KMS-11 (cell line): ENCODE measurements around the gene IMPACT.

Source experiments
- H2AFZ ChIP-seq: fragments of 200-600 bp; sonication (generic); 2 replicates; pipeline ENCODE4 v1.6.1; 2016; ENCODE audit warnings: antibody characterized with exemption, mixed run types, low read depth
- H3K27ac ChIP-seq: fragments of 200-600 bp; sonication (generic); 2 replicates; pipeline ENCODE4 v1.6.1; 2016; ENCODE audit warnings: mild to moderate bottlenecking, mixed run types
- H3K27me3 ChIP-seq: fragments of 200-600 bp; sonication (generic); 2 replicates; pipeline ENCODE4 v1.6.1; 2017; ENCODE audit warnings: mild to moderate bottlenecking, low read depth, mixed run types, moderate library complexity; ENCODE audit not compliant: insufficient read depth
- H3K36me3 ChIP-seq: fragments of 200-600 bp; sonication (generic); 2 replicates; pipeline ENCODE4 v1.6.1; 2017; ENCODE audit warnings: mild to moderate bottlenecking, mixed run types; ENCODE audit not compliant: insufficient read depth
- H3K4me1 ChIP-seq: fragments of 200-600 bp; sonication (generic); 2 replicates; pipeline ENCODE4 v1.6.1; 2016; ENCODE audit warnings: mild to moderate bottlenecking, low read depth, mixed run types; ENCODE audit not compliant: poor library complexity, severe bottlenecking
- H3K4me2 ChIP-seq: fragments of 200-600 bp; sonication (generic); 2 replicates; pipeline ENCODE4 v1.7.0; 2016; ENCODE audit warnings: mild to moderate bottlenecking, mixed run types
- H3K4me3 ChIP-seq: fragments of 200-600 bp; sonication (generic); IDR thresholded peaks from 2 replicates; pipeline ENCODE4 v1.6.1; 2017; ENCODE audit warnings: low read depth, low read length, mixed read lengths; ENCODE audit not compliant: insufficient read depth
- H3K79me2 ChIP-seq: fragments of 200-600 bp; sonication (generic); 2 replicates; pipeline ENCODE4 v1.6.1; 2016; ENCODE audit warnings: low read depth, mixed run types; ENCODE audit not compliant: insufficient read depth
- H3K9ac ChIP-seq: fragments of 200-600 bp; sonication (generic); 2 replicates; pipeline ENCODE4 v1.6.1; 2016; ENCODE audit warnings: mild to moderate bottlenecking, mixed run types
- H4K20me1 ChIP-seq: fragments of 200-600 bp; sonication (generic); 2 replicates; pipeline ENCODE4 v1.6.1; 2016; ENCODE audit warnings: mild to moderate bottlenecking, mixed run types; ENCODE audit not compliant: insufficient read depth
- TF ChIP-seq, protein P1 (sequence below): fragments of 200-600 bp; sonication (generic); conservative IDR thresholded peaks from 2 replicates; pipeline ENCODE4 v1.6.1; 2017; ENCODE audit warnings: low read depth, mild to moderate bottlenecking, antibody characterized with exemption, low read length, moderate library complexity, mixed read lengths

Gene IMPACT

DNA sequence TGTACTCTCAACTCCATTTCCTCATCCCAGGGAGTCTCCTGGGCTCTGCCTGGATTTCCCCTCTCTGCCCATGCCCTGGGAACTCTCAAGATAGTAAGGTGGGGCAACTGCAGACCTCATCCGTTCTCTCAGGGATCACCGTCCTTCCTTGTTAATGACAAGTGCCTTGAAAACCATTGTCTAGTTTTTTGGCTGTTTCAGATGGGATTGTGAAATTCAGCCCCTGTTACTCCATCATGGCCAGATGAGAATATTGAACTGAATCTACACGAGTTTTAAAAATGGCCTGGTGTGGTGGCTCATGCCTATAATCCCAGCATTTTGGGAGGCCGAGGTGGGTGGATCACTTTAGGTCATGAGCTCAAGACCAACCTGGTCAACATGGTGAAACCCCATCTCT is 33.3 kb downstream of the IMPACT start:
- TF ChIP-seq, protein P1, sequence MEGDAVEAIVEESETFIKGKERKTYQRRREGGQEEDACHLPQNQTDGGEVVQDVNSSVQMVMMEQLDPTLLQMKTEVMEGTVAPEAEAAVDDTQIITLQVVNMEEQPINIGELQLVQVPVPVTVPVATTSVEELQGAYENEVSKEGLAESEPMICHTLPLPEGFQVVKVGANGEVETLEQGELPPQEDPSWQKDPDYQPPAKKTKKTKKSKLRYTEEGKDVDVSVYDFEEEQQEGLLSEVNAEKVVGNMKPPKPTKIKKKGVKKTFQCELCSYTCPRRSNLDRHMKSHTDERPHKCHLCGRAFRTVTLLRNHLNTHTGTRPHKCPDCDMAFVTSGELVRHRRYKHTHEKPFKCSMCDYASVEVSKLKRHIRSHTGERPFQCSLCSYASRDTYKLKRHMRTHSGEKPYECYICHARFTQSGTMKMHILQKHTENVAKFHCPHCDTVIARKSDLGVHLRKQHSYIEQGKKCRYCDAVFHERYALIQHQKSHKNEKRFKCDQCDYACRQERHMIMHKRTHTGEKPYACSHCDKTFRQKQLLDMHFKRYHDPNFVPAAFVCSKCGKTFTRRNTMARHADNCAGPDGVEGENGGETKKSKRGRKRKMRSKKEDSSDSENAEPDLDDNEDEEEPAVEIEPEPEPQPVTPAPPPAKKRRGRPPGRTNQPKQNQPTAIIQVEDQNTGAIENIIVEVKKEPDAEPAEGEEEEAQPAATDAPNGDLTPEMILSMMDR = no peak

DNA sequence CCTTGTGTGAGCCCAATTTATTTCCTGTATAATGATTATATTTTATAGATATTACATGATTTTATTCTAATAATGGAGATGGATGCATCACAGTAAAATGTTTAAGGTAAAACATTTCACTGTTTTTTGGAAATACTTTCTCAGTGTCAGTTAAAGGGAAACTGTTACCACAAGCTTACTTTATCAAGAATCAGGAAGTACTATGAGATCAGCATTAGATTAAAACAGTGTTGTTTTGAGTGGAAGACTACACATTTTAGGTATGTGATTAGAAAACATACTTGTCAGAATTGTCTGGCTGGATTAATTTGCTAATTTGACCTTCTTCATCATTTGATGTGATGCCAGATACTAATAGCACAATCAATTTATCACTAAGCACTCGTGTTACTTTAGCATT is 33.9 kb downstream of the IMPACT start, which contains the start of gene HRH4:
Gene HRH4 (plus strand): TSS at position 250 of the 400 bp plus-strand sequence. CDS start 92 bp downstream, at position 342.
- H3K4me1 ChIP-seq = no peaks in the 10 kb centered on the region
- H3K79me2 ChIP-seq = no peaks in the 10 kb centered on the region
- no peak within 1 kb of the TSS for H3K4me2 ChIP-seq
- TF ChIP-seq, protein P1 = no peak
- no peak within 1 kb of the TSS for H3K9ac ChIP-seq
- H2AFZ ChIP-seq = no peak within 1 kb of the TSS
- H3K27ac ChIP-seq = no peak within 1 kb of the TSS
- H3K27me3 ChIP-seq = no peaks in the 10 kb centered on the region
- no peaks in the 10 kb centered on the region for H4K20me1 ChIP-seq
- no peak within 1 kb of the TSS for H3K4me3 ChIP-seq
- no peaks in the 10 kb centered on the region for H3K36me3 ChIP-seq

More for the DNA sequence above, 33.3 kb downstream of the IMPACT start:
- Histone ChIP-seq H3K27me3 (no peaks in the 10 kb centered on the region), H3K79me2 (no peaks in the 10 kb centered on the region), H2AFZ (no peak overlapping the region), H3K36me3 (no peaks in the 10 kb centered on the region), H3K27ac (no peak overlapping the region), H3K4me3 (no peak overlapping the region), H4K20me1 (no peaks in the 10 kb centered on the region), H3K9ac (no peak overlapping the region), H3K4me1 (no peaks in the 10 kb centered on the region), H3K4me2 (no peak overlapping the region)

DNA sequence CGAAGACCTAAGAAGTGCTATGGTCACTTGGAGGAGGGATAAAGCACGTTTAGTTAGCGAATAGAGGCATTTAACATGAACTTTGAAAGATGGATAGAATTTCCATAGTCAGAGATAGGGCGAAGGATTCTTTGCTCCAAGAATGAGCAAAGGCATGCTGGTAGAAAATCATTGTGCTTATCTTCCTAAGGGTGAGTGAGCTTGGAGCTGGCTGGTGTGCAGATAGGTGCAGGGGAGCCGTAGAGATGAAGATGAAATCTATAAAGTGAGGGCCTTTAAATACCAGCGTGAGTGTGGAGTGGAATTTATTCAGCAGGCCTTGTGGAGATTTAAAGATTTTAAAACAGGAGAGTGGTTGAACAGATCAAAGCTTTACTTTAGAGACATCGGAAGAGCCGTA is 35.5 kb downstream of the IMPACT start:
- H2AFZ ChIP-seq = no peak overlapping the region
- H3K4me2 ChIP-seq = no peak overlapping the region
- no peaks in the 10 kb centered on the region for H4K20me1 ChIP-seq
- H3K4me1 ChIP-seq = peaks cover 10% of the 10 kb centered on the region
- no peaks in the 10 kb centered on the region for H3K36me3 ChIP-seq
- H3K27me3 ChIP-seq = no peaks in the 10 kb centered on the region
- H3K4me3 ChIP-seq = no peak overlapping the region
- H3K9ac ChIP-seq = no peak overlapping the region
- TF ChIP-seq, protein P1 = no peak
- H3K79me2 ChIP-seq = no peaks in the 10 kb centered on the region
- H3K27ac ChIP-seq = no peak overlapping the region

DNA sequence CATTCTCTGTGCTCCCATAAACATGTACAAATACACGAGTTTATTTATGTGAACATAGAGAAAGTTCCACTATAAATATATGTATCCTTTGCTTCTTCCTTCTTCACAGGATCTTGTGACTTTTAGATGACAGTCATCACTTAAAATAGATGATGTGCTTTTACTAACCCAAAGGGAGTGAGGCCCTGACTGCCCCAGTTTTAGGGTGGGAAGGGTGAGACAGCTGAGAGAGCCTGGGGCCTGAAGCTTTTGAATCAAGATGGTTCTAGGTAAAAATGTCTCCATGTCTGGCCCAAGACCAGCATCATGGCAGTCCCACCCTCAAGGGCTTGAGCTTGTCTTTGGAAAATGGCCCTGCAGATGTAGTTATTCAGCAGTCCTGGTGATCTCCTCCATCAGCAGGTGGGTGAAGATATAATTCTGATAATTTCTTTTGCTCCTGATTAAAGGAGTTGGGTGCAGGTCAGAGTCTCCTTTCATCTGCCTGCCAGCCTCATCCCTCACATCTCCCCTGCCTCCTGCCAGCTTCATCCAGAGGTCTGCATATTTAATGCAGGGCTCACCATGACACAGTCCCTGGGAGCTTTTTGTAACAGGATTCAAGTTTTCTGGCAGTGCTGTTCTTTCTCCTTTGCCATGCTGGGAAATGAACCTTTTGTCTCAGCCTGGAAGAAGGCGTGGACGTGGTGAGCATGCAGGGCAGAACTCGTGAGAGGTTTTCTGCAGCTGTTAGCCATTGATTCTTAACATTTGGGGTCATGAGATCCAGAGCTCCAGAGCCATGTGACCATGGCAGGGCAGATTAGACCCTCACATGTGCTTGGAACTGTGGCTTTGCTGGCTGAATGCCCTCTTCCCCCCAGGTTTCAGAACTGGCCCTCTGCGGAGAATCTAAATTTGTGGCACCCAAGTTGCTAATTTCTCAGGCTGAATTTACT is 36.6 kb downstream of the IMPACT start:
- H3K9ac ChIP-seq = no peak overlapping the region
- no peaks in the 10 kb centered on the region for H3K36me3 ChIP-seq
- H2AFZ ChIP-seq = no peak overlapping the region
- peaks cover 18% of the 10 kb centered on the region for H3K4me1 ChIP-seq
- H4K20me1 ChIP-seq = no peaks in the 10 kb centered on the region
- H3K27ac ChIP-seq = no peak overlapping the region
- TF ChIP-seq, protein P1 = no peak
- no peaks in the 10 kb centered on the region for H3K27me3 ChIP-seq
- no peak overlapping the region for H3K4me2 ChIP-seq
- H3K79me2 ChIP-seq = no peaks in the 10 kb centered on the region
- no peak overlapping the region for H3K4me3 ChIP-seq
